H9 (cell line): Measurements from ENCODE around the gene EXOC3. TPM values are rescaled to one million over a fixed set of nuclear protein-coding genes. Genes with fewer than 3 reads are reported as not detected.

ENCODE experiments used
- DNase-seq: peaks from one replicate; pipeline ENCODE4 v3.0.0-alpha.2; 2017
- H2AFZ ChIP-seq: one replicate; pipeline ENCODE4 v1.6.1; 2013; ENCODE audit warnings: mild to moderate bottlenecking, low read length, control low read depth, moderate library complexity
- H2AK5ac ChIP-seq: 2 replicates; pipeline ENCODE4 v1.6.1; 2013; ENCODE audit warnings: low read length, control low read depth, mixed read lengths; ENCODE audit not compliant: insufficient read length
- H2BK120ac ChIP-seq: one replicate; pipeline ENCODE4 v1.6.1; 2013; ENCODE audit warnings: low read depth, mild to moderate bottlenecking, low read length, control low read depth, inconsistent platforms; ENCODE audit not compliant: poor library complexity, severe bottlenecking
- H2BK12ac ChIP-seq: 2 replicates; pipeline ENCODE4 v1.6.1; 2013; ENCODE audit warnings: low read length, control low read depth, mixed read lengths, low read depth; ENCODE audit not compliant: insufficient read length
- H2BK15ac ChIP-seq: 2 replicates; pipeline ENCODE4 v1.6.1; 2013; ENCODE audit warnings: low read depth, low read length, control low read depth
- H2BK20ac ChIP-seq: one replicate; pipeline ENCODE4 v1.6.1; 2013; ENCODE audit warnings: low read depth, mild to moderate bottlenecking, low read length, control low read depth, inconsistent platforms; ENCODE audit not compliant: poor library complexity, severe bottlenecking
- H2BK5ac ChIP-seq: 2 replicates; pipeline ENCODE4 v1.6.1; 2013; ENCODE audit warnings: low read length, control low read depth, mixed read lengths; ENCODE audit not compliant: insufficient read length
- H3K14ac ChIP-seq: 2 replicates; pipeline ENCODE4 v1.6.1; 2013; ENCODE audit warnings: low read length, control low read depth; ENCODE audit not compliant: insufficient read depth
- H3K18ac ChIP-seq: 2 replicates; pipeline ENCODE4 v1.6.1; 2013; ENCODE audit warnings: low read depth, mild to moderate bottlenecking, mixed read lengths, low read length, control low read depth; ENCODE audit not compliant: insufficient read length
- H3K23ac ChIP-seq: 2 replicates; pipeline ENCODE4 v1.6.1; 2013; ENCODE audit warnings: low read length, control low read depth, mixed read lengths, low read depth; ENCODE audit not compliant: insufficient read length
- H3K23me2 ChIP-seq: 2 replicates; pipeline ENCODE4 v1.6.1; 2013; ENCODE audit warnings: low read depth, mild to moderate bottlenecking, mixed read lengths, low read length, control low read depth; ENCODE audit not compliant: insufficient read length, poor library complexity, severe bottlenecking
- H3K27ac ChIP-seq: 2 replicates; pipeline ENCODE4 v1.5.1; 2013; ENCODE audit warnings: low read length, control low read depth, mixed read lengths, low read depth; ENCODE audit not compliant: insufficient read length
- H3K27me3 ChIP-seq: 2 replicates; pipeline ENCODE4 v1.6.1; 2013; ENCODE audit warnings: low read length, control low read depth, inconsistent platforms; ENCODE audit not compliant: insufficient read depth
- H3K4ac ChIP-seq: 2 replicates; pipeline ENCODE4 v1.6.1; 2013; ENCODE audit warnings: low read depth, mild to moderate bottlenecking, control low read depth, inconsistent platforms, low read length, moderate library complexity
- H3K4me1 ChIP-seq: 2 replicates; pipeline ENCODE4 v1.6.1; 2013; ENCODE audit warnings: low read length, control low read depth, inconsistent platforms; ENCODE audit not compliant: insufficient read depth
- H3K4me2 ChIP-seq: 2 replicates; pipeline ENCODE4 v1.6.1; 2013; ENCODE audit warnings: low read length, control low read depth, mixed read lengths; ENCODE audit not compliant: insufficient read length, insufficient read depth
- H3K56ac ChIP-seq: 2 replicates; pipeline ENCODE4 v1.6.1; 2013; ENCODE audit warnings: low read depth, mild to moderate bottlenecking, mixed read lengths, low read length, control low read depth; ENCODE audit not compliant: insufficient read length
- H3K79me1 ChIP-seq: 2 replicates; pipeline ENCODE4 v1.6.1; 2013; ENCODE audit warnings: low read depth, mild to moderate bottlenecking, moderate library complexity, low read length, control low read depth, inconsistent platforms; ENCODE audit not compliant: insufficient read depth, poor library complexity, severe bottlenecking
- H3K79me2 ChIP-seq: 2 replicates; pipeline ENCODE4 v1.6.1; 2013; ENCODE audit warnings: low read length, control low read depth, inconsistent platforms; ENCODE audit not compliant: insufficient read depth
- H3K9ac ChIP-seq: 2 replicates; pipeline ENCODE4 v1.6.1; 2013; ENCODE audit warnings: low read length, control low read depth, mixed read lengths; ENCODE audit not compliant: insufficient read length; ENCODE audit errors: extremely low read depth
- H3K9me3 ChIP-seq: one replicate; pipeline ENCODE4 v1.6.1; 2013; ENCODE audit warnings: low read depth, low read length, inconsistent platforms; ENCODE audit not compliant: control insufficient read depth
- H3T11ph ChIP-seq: one replicate; pipeline ENCODE4 v1.6.1; 2013; ENCODE audit warnings: mild to moderate bottlenecking, low read length, control low read depth, inconsistent platforms
- H4K20me1 ChIP-seq: one replicate; pipeline ENCODE4 v1.6.1; 2013; ENCODE audit not compliant: control insufficient read depth, insufficient read length, insufficient read depth
- H4K5ac ChIP-seq: 2 replicates; pipeline ENCODE4 v1.6.1; 2013; ENCODE audit warnings: low read depth, mild to moderate bottlenecking, mixed read lengths, low read length, control low read depth; ENCODE audit not compliant: insufficient read length
- H4K8ac ChIP-seq: replicated peaks from 2 replicates; pipeline ENCODE4 v1.6.1; 2013; ENCODE audit warnings: low read length, control low read depth, mixed read lengths, low read depth; ENCODE audit not compliant: insufficient read length
- H4K91ac ChIP-seq: 2 replicates; pipeline ENCODE4 v1.6.1; 2013; ENCODE audit warnings: low read depth, mild to moderate bottlenecking, moderate library complexity, mixed read lengths, low read length, control low read depth; ENCODE audit not compliant: insufficient read length
- H3K27ac Mint-ChIP-seq, 3 experiments: 2 replicates in 2 of 3; 3 replicates in 1 of 3; pipeline ENCODE4 v1.8.0; 2020 to 2021; ENCODE audit warnings: mixed read lengths in 3 of 3, mild to moderate bottlenecking in 1 of 3, moderate library complexity in 1 of 3
- H3K27me3 Mint-ChIP-seq: 2 replicates; pipeline ENCODE4 v1.8.0; 2021; ENCODE audit warnings: low read depth, mild to moderate bottlenecking, moderate library complexity, mixed read lengths
- H3K36me3 Mint-ChIP-seq, 3 experiments: 2 replicates in 2 of 3; 3 replicates in 1 of 3; pipeline ENCODE4 v1.8.0; 2020 to 2021; ENCODE audit warnings: low read depth in 3 of 3, mixed read lengths in 3 of 3; ENCODE audit not compliant: insufficient read depth in 1 of 3
- H3K4me1 Mint-ChIP-seq, 2 experiments: 2 replicates each; pipeline ENCODE4 v1.8.0; 2020; ENCODE audit warnings: mixed read lengths in 2 of 2
- H3K4me3 Mint-ChIP-seq, 2 experiments: 2 replicates in 1 of 2; 3 replicates in 1 of 2; pipeline ENCODE4 v1.8.0; 2020 to 2021; ENCODE audit warnings: mild to moderate bottlenecking in 2 of 2, mixed read lengths in 2 of 2, moderate library complexity in 1 of 2
- H3K9me3 Mint-ChIP-seq, 2 experiments: 2 replicates in 1 of 2; 3 replicates in 1 of 2; pipeline ENCODE4 v1.8.0; 2020; ENCODE audit warnings: mild to moderate bottlenecking in 2 of 2, mixed read lengths in 2 of 2, moderate library complexity in 1 of 2
- CTCF ChIP-seq: fragments of 200-600 bp; sonication (generic); conservative IDR thresholded peaks from 3 replicates; pipeline ENCODE4 v1.8.0; 2021; ENCODE audit warnings: antibody characterized with exemption, mild to moderate bottlenecking
- WGBS: extraction: QIAGEN DNeasy Blood & Tissue Kit; methylation state at CpG from one replicate; pipeline ENCODE4 v1.1.7; 2013; ENCODE audit warnings: missing lambda C conversion rate, low lambda C conversion rate, mixed read lengths; ENCODE audit not compliant: insufficient read length; ENCODE audit errors: extremely low coverage; 5-methylcytosine and 5-hydroxymethylcytosine counted together
- total RNA-seq: library from RNA; stranded (reverse); gene quantifications from 2 replicates; pipeline ENCODE4 v1.2.1, GENCODE V29; 2021

EXOC3 gene
- total RNA-seq, 1 experiment from 2014 or later: 36.7 TPM

GRCh38 chr5:402615-403359, 40.2 kb upstream of the EXOC3 start:
- Histone ChIP-seq H4K20me1 (no peaks in the 10 kb centered on the region), H3K79me2 (no peaks in the 10 kb centered on the region), H3K4me2 (no peak overlapping the region), H3K23me2 (no peaks in the 10 kb centered on the region), H4K5ac (no peak overlapping the region), H2BK20ac (no peak overlapping the region), H3K4me1 (no peaks in the 10 kb centered on the region), H3K27me3 (no peaks in the 10 kb centered on the region), H3K79me1 (no peaks in the 10 kb centered on the region), H3K27ac (no peak overlapping the region), H3K18ac (no peak overlapping the region), H2BK120ac (no peak overlapping the region), H3T11ph (no peak overlapping the region), H3K23ac (no peak overlapping the region), H2BK5ac (no peak overlapping the region), H3K14ac (no peak overlapping the region), H2AFZ (no peak overlapping the region), H2BK15ac (no peak overlapping the region), H3K56ac (no peak overlapping the region), H3K9me3 (no peaks in the 10 kb centered on the region), H4K91ac (no peak overlapping the region), H2AK5ac (no peak overlapping the region), H3K9ac (no peak overlapping the region), H3K4ac (no peak overlapping the region), H4K8ac (no peak overlapping the region), H2BK12ac (no peak overlapping the region)
- TF ChIP-seq CTCF: no peak
- no peak overlapping the region for H3K4me3 Mint-ChIP-seq
- no peak for DNase-seq
- peaks cover 12 to 25% of the 10 kb centered on the region in 2 experiments for H3K4me1 Mint-ChIP-seq
- H3K36me3 Mint-ChIP-seq: peaks cover 0 to 8% (median 0%) of the 10 kb centered on the region in 3 experiments; a peak in 2 of 7 replicates
- no peak overlapping the region for H3K27ac Mint-ChIP-seq
- WGBS: no CpG with 5 or more reads among the region's 20 CpGs
- peaks cover 0 to 5% of the 10 kb centered on the region in 2 experiments; a peak in 4 of 5 replicates for H3K9me3 Mint-ChIP-seq
- peaks cover 49% of the 10 kb centered on the region for H3K27me3 Mint-ChIP-seq
